ENCODE measurements around the gene EFCAB5. TPM values are rescaled to one million over a fixed set of nuclear protein-coding genes. Genes with fewer than 3 reads are reported as not detected.

EFCAB5 gene
- total and polyA plus RNA-seq, 2 of the 8 experiments (the other 6 are each of a cell fraction or from before 2014, with no cell fraction given), result 0.05 to 0.34 TPM

DNA sequence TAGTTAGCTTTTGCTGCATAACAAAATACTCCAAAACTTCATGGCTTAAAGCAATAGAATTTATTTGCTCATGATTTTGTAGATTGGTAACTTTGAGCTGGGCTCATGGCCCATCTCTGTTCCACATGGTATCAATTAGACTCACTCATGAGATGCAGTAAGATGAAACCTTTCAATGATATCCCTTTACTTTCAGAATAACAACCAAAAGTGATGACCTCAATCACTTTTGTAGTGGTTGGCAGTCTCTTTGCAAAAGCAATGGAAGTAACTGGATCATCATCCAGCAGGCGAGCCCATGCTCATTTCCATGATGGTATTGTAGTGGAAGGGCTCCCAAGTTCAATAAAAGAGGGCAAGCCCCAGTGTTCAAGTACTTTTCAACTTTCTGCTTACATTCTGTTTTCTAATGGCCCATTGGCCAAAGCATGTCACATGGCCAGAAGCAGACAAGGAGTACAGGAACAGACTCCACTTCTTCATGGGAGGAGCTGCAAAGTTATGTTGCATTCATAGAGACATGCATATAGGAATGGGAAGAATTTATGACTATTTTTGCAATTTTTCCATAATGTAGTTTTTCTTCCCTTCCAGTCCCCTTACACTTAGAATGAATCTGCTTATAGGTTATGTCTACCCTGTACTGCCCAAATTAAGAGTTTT, 41.7 kb downstream of the EFCAB5 start:
- POLR2A ChIA-PET (ENCODE audit: partially characterized antibody), result no interaction called here

More for the DNA sequence above, 41.7 kb downstream of the EFCAB5 start:
- no peaks in the 10 kb centered on the region for H3K23me2 ChIP-seq (ENCODE audit: low read depth, low read length)
- WGBS, 2 experiments (ENCODE audit: extremely low coverage in 1 of 2, insufficient coverage in 1 of 2, insufficient read length in 1 of 2, insufficient replicate concordance in 2 of 2, low coverage in 1 of 2, low lambda C conversion rate in 2 of 2, missing lambda C conversion rate in 1 of 2), result 100% methylated on average over 1 of the region's 1 CpG; no CpG with 5 or more reads in 1 of the 2 experiments
- no peak overlapping the region for H3K14ac ChIP-seq (ENCODE audit: insufficient read length)
- no peak overlapping the region for H2AFZ ChIP-seq (ENCODE audit: low read length)
- H4K5ac ChIP-seq (ENCODE audit: insufficient read length, low read depth, low read length), result no peak overlapping the region
- no peaks in the 10 kb centered on the region for H3K4me1 ChIP-seq (replicated peaks in 1 of 4; ENCODE audit: control insufficient read depth in 3 of 4, insufficient read depth in 4 of 4, low read length in 3 of 4)
- no peaks in the 10 kb centered on the region for H3K36me3 ChIP-seq (ENCODE audit: control insufficient read depth in 2 of 4, insufficient read depth in 4 of 4, low read length in 3 of 4)
- no peak overlapping the region for H3K4me2 ChIP-seq (ENCODE audit: insufficient read depth in 1 of 2, low read depth in 2 of 2, low read length in 2 of 2)
- H3K4me3 ChIP-seq (ENCODE audit: extremely low read depth in 1 of 4, insufficient read depth in 2 of 4, low read depth in 3 of 4, low read length in 4 of 4), result no peak overlapping the region
- H3K4ac ChIP-seq (replicated peaks; ENCODE audit: insufficient read length, low read depth, low read length), result no peak overlapping the region
- no peaks in the 10 kb centered on the region for H4K20me1 ChIP-seq (replicated peaks in 1 of 2; ENCODE audit: control insufficient read depth in 1 of 2, insufficient read depth in 2 of 2, low read length in 2 of 2)
- no peak for TF ChIP-seq SIRT6 (IDR thresholded peaks at IDR 0.05; ENCODE audit: low read length)
- TF ChIP-seq TAF1 (IDR thresholded peaks at IDR 0.05; ENCODE audit: low read depth, low read length), result no peak
- TF ChIP-seq, protein P1, sequence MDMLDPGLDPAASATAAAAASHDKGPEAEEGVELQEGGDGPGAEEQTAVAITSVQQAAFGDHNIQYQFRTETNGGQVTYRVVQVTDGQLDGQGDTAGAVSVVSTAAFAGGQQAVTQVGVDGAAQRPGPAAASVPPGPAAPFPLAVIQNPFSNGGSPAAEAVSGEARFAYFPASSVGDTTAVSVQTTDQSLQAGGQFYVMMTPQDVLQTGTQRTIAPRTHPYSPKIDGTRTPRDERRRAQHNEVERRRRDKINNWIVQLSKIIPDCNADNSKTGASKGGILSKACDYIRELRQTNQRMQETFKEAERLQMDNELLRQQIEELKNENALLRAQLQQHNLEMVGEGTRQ (IDR thresholded peaks at IDR 0.05; ENCODE audit: low read length), result no peak
- no peak for TF ChIP-seq TBP (IDR thresholded peaks at IDR 0.05; ENCODE audit: low read depth, low read length)
- no peak for TF ChIP-seq KDM5A (IDR thresholded peaks at IDR 0.05; ENCODE audit: low read length)
- no peak for TF ChIP-seq CBX8 (IDR thresholded peaks at IDR 0.05; ENCODE audit: borderline replicate concordance, low read depth, low read length)
- no peak for TF ChIP-seq RXRA (IDR thresholded peaks at IDR 0.05; ENCODE audit: insufficient read depth, low read depth, low read length)
- TF ChIP-seq CHD2 (IDR thresholded peaks at IDR 0.05; ENCODE audit: low read length), result no peak
- no peak for TF ChIP-seq CBX5 (IDR thresholded peaks at IDR 0.05; ENCODE audit: low read depth, low read length)
- no peak overlapping the region for H2BK12ac ChIP-seq (ENCODE audit: low read depth, low read length)
- H3K27ac ChIP-seq (ENCODE audit: low read depth, low read length), result no peak overlapping the region
- no peak overlapping the region for H3K18ac ChIP-seq (ENCODE audit: extremely low read depth, low read length)
- H3K23ac ChIP-seq (ENCODE audit: insufficient read length), result no peak overlapping the region
- no peak for DNase-seq (ENCODE audit: low read depth in 1 of 2, low spot score in 2 of 2)
- H3K27me3 ChIP-seq (replicated peaks in 1 of 4; ENCODE audit: control insufficient read depth in 3 of 4, extremely low read depth in 1 of 4, insufficient read depth in 3 of 4, low read length in 3 of 4), result no peaks in the 10 kb centered on the region
- H2AK5ac ChIP-seq (ENCODE audit: low read depth, low read length), result no peak overlapping the region
- CTCF ChIA-PET (ENCODE audit: partially characterized antibody), result interaction anchor here (0.7 to 1.1 kb wide), 3 partner anchors 38 to 474 kb away, joined by 3 to 4 read pairs (median 3); no protein-coding TSS in a partner anchor
- no peak for FAIRE-seq
- H3K79me1 ChIP-seq (ENCODE audit: low read depth, low read length), result no peaks in the 10 kb centered on the region
- H3K56ac ChIP-seq (replicated peaks; ENCODE audit: insufficient read length, low read depth, low read length), result no peak overlapping the region
- no peak overlapping the region for H3K9ac ChIP-seq (replicated peaks in 1 of 4; ENCODE audit: extremely low read depth in 1 of 4, low read depth in 3 of 4, low read length in 3 of 4)
- H3K79me2 ChIP-seq (ENCODE audit: control insufficient read depth in 1 of 2, insufficient read depth in 2 of 2, low read length in 2 of 2), result no peaks in the 10 kb centered on the region
- no peak overlapping the region for H2BK120ac ChIP-seq (replicated peaks; ENCODE audit: low read depth, low read length)
- H4K91ac ChIP-seq (replicated peaks; ENCODE audit: insufficient read length, low read length), result no peak overlapping the region
- H2BK5ac ChIP-seq (ENCODE audit: low read depth, low read length), result no peak overlapping the region
- H4K8ac ChIP-seq (ENCODE audit: extremely low read depth, insufficient read depth, low read length), result no peak overlapping the region
- H2BK15ac ChIP-seq (ENCODE audit: low read length), result no peak overlapping the region
- no peak overlapping the region for H2BK20ac ChIP-seq (ENCODE audit: low read length)
- H3K9me3 ChIP-seq (ENCODE audit: insufficient read depth in 2 of 2, low read depth in 1 of 2, low read length in 1 of 2), result peaks cover 16 to 17% of the 10 kb centered on the region in 2 experiments; a peak in 3 of 4 replicates
